ENCODE results near the gene NOL4L.

GRCh38 chr20:32468313-32468640 is 116.9 kb downstream of the NOL4L start:
- TF ChIP-seq E2F6 (IDR thresholded peaks at IDR 0.05; ENCODE audit: borderline replicate concordance, low read depth) (no peak), POLR2A (IDR thresholded peaks at IDR 0.05; ENCODE audit: low read length) (no peak), PBX3 (IDR thresholded peaks at IDR 0.05) (no peak), HDAC2 (IDR thresholded peaks at IDR 0.05) (no peak)
